ENCODE measurements around the gene ASB13.

Gene ASB13

GRCh38 chr10:5666008-5666840 lies at the start of gene ASB13:
Gene ASB13, minus strand, starts transcription at chr10:5666595. Its CDS starts 44 bp downstream, at chr10:5666551.
- Mint-ChIP-seq H3K27me3 (no peaks in the 10 kb centered on the region), H3K4me1 (ENCODE audit: low read depth) (peaks cover 28% of the 10 kb centered on the region), H3K4me3 (peak within 1 kb of the TSS; percentile 85), H3K36me3 (ENCODE audit: low read depth) (peaks cover 6% of the 10 kb centered on the region), H3K9me3 (no peaks in the 10 kb centered on the region), H3K27ac (peak within 1 kb of the TSS; percentile 78)
- intact Hi-C loops (cut with micrococcal nuclease), result loop anchor here (2.0 kb wide), 1 partner anchor 19 kb away; the partner anchor contains the start of gene TASOR2

- Mint-ChIP-seq H3K27ac (peak overlapping the region; percentile 5), H3K4me3 (no peak overlapping the region), H3K27me3 (no peaks in the 10 kb centered on the region), H3K36me3 (ENCODE audit: low read depth) (peaks cover 6% of the 10 kb centered on the region), H3K9me3 (no peaks in the 10 kb centered on the region), H3K4me1 (ENCODE audit: low read depth) (peaks cover 29% of the 10 kb centered on the region)
- intact Hi-C loops (cut with micrococcal nuclease), result no loop called here
These were observed 45.2 kb upstream of the ASB13 start for GRCh38 chr10:5711642-5712041.

GRCh38 chr10:5710859-5711258 lies 44.5 kb upstream of the ASB13 start:
- no peaks in the 10 kb centered on the region for H3K27me3 Mint-ChIP-seq
- peaks cover 29% of the 10 kb centered on the region for H3K4me1 Mint-ChIP-seq (ENCODE audit: low read depth)
- no peak overlapping the region for H3K4me3 Mint-ChIP-seq
- H3K27ac Mint-ChIP-seq, result no peak overlapping the region
- intact Hi-C loops (cut with micrococcal nuclease), result no loop called here
- no peaks in the 10 kb centered on the region for H3K9me3 Mint-ChIP-seq
- H3K36me3 Mint-ChIP-seq (ENCODE audit: low read depth), result peaks cover 6% of the 10 kb centered on the region

GRCh38 chr10:5709865-5710264 lies 43.5 kb upstream of the ASB13 start:
- H3K27me3 Mint-ChIP-seq, result no peaks in the 10 kb centered on the region
- peaks cover 6% of the 10 kb centered on the region for H3K36me3 Mint-ChIP-seq (ENCODE audit: low read depth)
- peaks cover 29% of the 10 kb centered on the region for H3K4me1 Mint-ChIP-seq (ENCODE audit: low read depth)
- H3K27ac Mint-ChIP-seq, result no peak overlapping the region
- no peak overlapping the region for H3K4me3 Mint-ChIP-seq
- intact Hi-C loops (cut with micrococcal nuclease), result no loop called here
- no peaks in the 10 kb centered on the region for H3K9me3 Mint-ChIP-seq

DNA sequence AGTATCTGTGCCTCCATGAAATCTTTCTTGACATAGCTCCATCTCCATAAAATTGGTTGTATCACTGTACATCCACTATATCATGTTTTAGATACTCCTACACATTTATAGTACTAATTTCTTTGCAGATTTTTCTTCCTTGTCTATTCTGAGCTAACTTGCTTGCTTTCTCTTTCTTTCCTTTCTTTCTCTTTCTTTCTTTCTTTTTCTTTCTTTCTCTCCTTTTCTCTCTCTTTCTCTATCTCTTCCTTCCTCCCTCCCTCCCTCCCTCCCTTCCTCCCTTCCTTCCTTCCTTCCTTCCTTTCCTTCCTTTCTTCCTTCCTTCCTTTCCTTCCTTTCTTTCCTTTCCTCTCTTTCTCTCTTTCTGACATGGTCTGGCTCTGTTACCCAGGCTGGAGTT lies 42.0 kb upstream of the ASB13 start:
- Mint-ChIP-seq H3K9me3 (no peaks in the 10 kb centered on the region), H3K27ac (no peak overlapping the region), H3K4me1 (ENCODE audit: low read depth) (peaks cover 29% of the 10 kb centered on the region), H3K4me3 (no peak overlapping the region), H3K36me3 (ENCODE audit: low read depth) (peaks cover 4% of the 10 kb centered on the region), H3K27me3 (no peaks in the 10 kb centered on the region)
- intact Hi-C loops (cut with micrococcal nuclease), result no loop called here

DNA sequence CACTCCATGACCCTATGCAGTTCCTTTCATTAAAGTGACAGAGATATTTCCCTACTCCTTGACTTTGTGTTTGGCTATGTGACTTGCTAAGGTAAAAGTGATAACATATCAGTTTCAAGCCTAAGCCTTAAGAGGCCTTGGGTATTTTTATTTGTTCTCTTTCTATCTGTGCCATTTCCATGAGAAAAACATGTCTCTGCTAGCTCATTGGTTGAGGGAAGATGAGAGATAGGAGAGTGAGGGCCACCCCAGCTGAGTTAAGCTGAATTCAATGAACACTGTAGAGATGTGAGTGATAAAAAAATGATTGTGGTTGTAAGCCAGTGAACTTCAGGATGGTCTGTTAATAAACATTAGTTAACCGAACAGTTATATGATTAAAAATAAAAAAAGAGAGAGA lies 31.7 kb upstream of the ASB13 start:
- no peaks in the 10 kb centered on the region for H3K9me3 Mint-ChIP-seq
- H3K4me1 Mint-ChIP-seq (ENCODE audit: low read depth), result peaks cover 15% of the 10 kb centered on the region
- H3K4me3 Mint-ChIP-seq, result no peak overlapping the region
- intact Hi-C loops (cut with micrococcal nuclease), result no loop called here
- no peaks in the 10 kb centered on the region for H3K36me3 Mint-ChIP-seq (ENCODE audit: low read depth)
- no peaks in the 10 kb centered on the region for H3K27me3 Mint-ChIP-seq
- no peak overlapping the region for H3K27ac Mint-ChIP-seq

GRCh38 chr10:5697342-5697741 lies 30.9 kb upstream of the ASB13 start:
- Mint-ChIP-seq H3K9me3 (no peaks in the 10 kb centered on the region), H3K4me1 (ENCODE audit: low read depth) (peaks cover 22% of the 10 kb centered on the region), H3K27ac (no peak overlapping the region), H3K27me3 (no peaks in the 10 kb centered on the region), H3K36me3 (ENCODE audit: low read depth) (no peaks in the 10 kb centered on the region), H3K4me3 (no peak overlapping the region)
- intact Hi-C loops (cut with micrococcal nuclease), result no loop called here

GRCh38 chr10:5694573-5694972 lies 28.2 kb upstream of the ASB13 start:
- Mint-ChIP-seq H3K36me3 (ENCODE audit: low read depth) (no peaks in the 10 kb centered on the region), H3K4me1 (ENCODE audit: low read depth) (peaks cover 29% of the 10 kb centered on the region), H3K27me3 (no peaks in the 10 kb centered on the region), H3K27ac (no peak overlapping the region), H3K9me3 (no peaks in the 10 kb centered on the region), H3K4me3 (no peak overlapping the region)
- intact Hi-C loops (cut with micrococcal nuclease), result no loop called here

- Mint-ChIP-seq H3K9me3 (no peaks in the 10 kb centered on the region), H3K4me3 (peak overlapping the region; percentile 70), H3K4me1 (ENCODE audit: low read depth) (peaks cover 32% of the 10 kb centered on the region), H3K27me3 (no peaks in the 10 kb centered on the region), H3K27ac (peak overlapping the region; percentile 71), H3K36me3 (ENCODE audit: low read depth) (peaks cover 12% of the 10 kb centered on the region)
- intact Hi-C loops (cut with micrococcal nuclease), result no loop called here
These were observed 26.3 kb upstream of the ASB13 start for GRCh38 chr10:5692461-5693358.

GRCh38 chr10:5691786-5692185 lies 25.4 kb upstream of the ASB13 start:
- Mint-ChIP-seq H3K4me1 (ENCODE audit: low read depth) (peaks cover 32% of the 10 kb centered on the region), H3K27ac (no peak overlapping the region), H3K4me3 (no peak overlapping the region), H3K9me3 (no peaks in the 10 kb centered on the region), H3K36me3 (ENCODE audit: low read depth) (peaks cover 12% of the 10 kb centered on the region), H3K27me3 (no peaks in the 10 kb centered on the region)
- intact Hi-C loops (cut with micrococcal nuclease), result no loop called here

- H3K4me3 Mint-ChIP-seq, result no peak overlapping the region
- no peak overlapping the region for H3K27ac Mint-ChIP-seq
- no peaks in the 10 kb centered on the region for H3K9me3 Mint-ChIP-seq
- H3K27me3 Mint-ChIP-seq, result no peaks in the 10 kb centered on the region
- intact Hi-C loops (cut with micrococcal nuclease), result loop anchor here (10.0 kb wide), 1 partner anchor 206 kb away; the partner anchor contains the start of gene FBH1
- peaks cover 41% of the 10 kb centered on the region for H3K4me1 Mint-ChIP-seq (ENCODE audit: low read depth)
- peaks cover 26% of the 10 kb centered on the region for H3K36me3 Mint-ChIP-seq (ENCODE audit: low read depth)
These were observed 22.2 kb upstream of the ASB13 start for GRCh38 chr10:5688587-5688986.

- intact Hi-C loops (cut with micrococcal nuclease), result loop anchor here (2.0 to 10.0 kb wide), 2 partner anchors 19 to 209 kb away; partner anchors contain the start of genes ASB13 and FBH1
- Mint-ChIP-seq H3K4me1 (ENCODE audit: low read depth) (peaks cover 24% of the 10 kb centered on the region), H3K27me3 (no peaks in the 10 kb centered on the region), H3K36me3 (ENCODE audit: low read depth) (peaks cover 26% of the 10 kb centered on the region), H3K9me3 (no peaks in the 10 kb centered on the region), H3K27ac (peak overlapping the region; percentile 87), H3K4me3 (peak overlapping the region; percentile 94)
These were observed 19.4 kb upstream of the ASB13 start for GRCh38 chr10:5685764-5686240.

- intact Hi-C loops (cut with micrococcal nuclease), result loop anchor here (2.0 to 10.0 kb wide), 3 partner anchors 18 to 210 kb away; partner anchors contain the start of genes ASB13, FBH1 and GDI2
- Mint-ChIP-seq H3K27ac (peak overlapping the region; percentile 87), H3K4me3 (peak overlapping the region; percentile 94), H3K4me1 (ENCODE audit: low read depth) (peaks cover 24% of the 10 kb centered on the region), H3K36me3 (ENCODE audit: low read depth) (peaks cover 26% of the 10 kb centered on the region), H3K9me3 (no peaks in the 10 kb centered on the region), H3K27me3 (no peaks in the 10 kb centered on the region)
These were observed 18.8 kb upstream of the ASB13 start for GRCh38 chr10:5684971-5685763.
